ENCODE results near the gene DNMT1.

- TF ChIP-seq EZH2phosphoT487 (IDR thresholded peaks at IDR 0.05; ENCODE audit: borderline replicate concordance, low read depth) (no peak), POLR2AphosphoS5 (IDR thresholded peaks at IDR 0.05; ENCODE audit: low read depth, low read length) (no peak)
Observed at GRCh38 chr19:10209315-10209714, 14.6 kb upstream of the DNMT1 start.

Measured in SK-N-SH (cell line).